ENCODE results near the gene PDGFA. TPM values are rescaled to one million over a fixed set of nuclear protein-coding genes. Genes with fewer than 3 reads are reported as not detected.

The PDGFA gene
- total RNA-seq, 1 donor from 2014 or later, result 78.8 TPM

- Mint-ChIP-seq H3K4me3 (no peak overlapping the region), H3K27ac (peak overlapping the region; percentile 79), H3K36me3 (no peaks in the 10 kb centered on the region), H3K9me3 (peaks cover 12% of the 10 kb centered on the region), H3K27me3 (ENCODE audit: low read depth) (no peaks in the 10 kb centered on the region), H3K4me1 (peaks cover 40% of the 10 kb centered on the region)
- no peak for TF ChIP-seq CTCF (IDR thresholded peaks at IDR 0.05; ENCODE audit: unreplicated experiment)
- DNase-seq (ENCODE audit: low spot score in 2 of 2, unreplicated experiment in 2 of 2), result peak in 1 of 2 experiments; percentile 39
Measured at GRCh38 chr7:468681-469562, 50.7 kb downstream of the PDGFA start.

- Mint-ChIP-seq H3K9me3 (peaks cover 12% of the 10 kb centered on the region), H3K4me1 (peaks cover 40% of the 10 kb centered on the region), H3K36me3 (no peaks in the 10 kb centered on the region), H3K4me3 (no peak overlapping the region), H3K27ac (peak overlapping the region; percentile 3), H3K27me3 (ENCODE audit: low read depth) (no peaks in the 10 kb centered on the region)
- TF ChIP-seq CTCF (IDR thresholded peaks at IDR 0.05; ENCODE audit: unreplicated experiment), result no peak
- no peak for DNase-seq (ENCODE audit: low spot score in 2 of 2, unreplicated experiment in 2 of 2)
Measured at GRCh38 chr7:467856-468545, 51.6 kb downstream of the PDGFA start.

- Mint-ChIP-seq H3K9me3 (peaks cover 12% of the 10 kb centered on the region), H3K36me3 (no peaks in the 10 kb centered on the region), H3K4me1 (peaks cover 40% of the 10 kb centered on the region), H3K4me3 (no peak overlapping the region), H3K27ac (no peak overlapping the region), H3K27me3 (ENCODE audit: low read depth) (no peaks in the 10 kb centered on the region)
- DNase-seq (ENCODE audit: low spot score in 2 of 2, unreplicated experiment in 2 of 2), result no peak
- no peak for TF ChIP-seq CTCF (IDR thresholded peaks at IDR 0.05; ENCODE audit: unreplicated experiment)
Measured at GRCh38 chr7:467393-467828, 52.2 kb downstream of the PDGFA start.

- TF ChIP-seq CTCF (IDR thresholded peaks at IDR 0.05; ENCODE audit: unreplicated experiment), result no peak
- peak in 1 of 2 experiments; percentile 36 for DNase-seq (ENCODE audit: low spot score in 2 of 2, unreplicated experiment in 2 of 2)
- no peaks in the 10 kb centered on the region for H3K36me3 Mint-ChIP-seq
- no peak overlapping the region for H3K4me3 Mint-ChIP-seq
- H3K9me3 Mint-ChIP-seq, result peaks cover 12% of the 10 kb centered on the region
- H3K27ac Mint-ChIP-seq, result no peak overlapping the region
- peaks cover 36% of the 10 kb centered on the region for H3K4me1 Mint-ChIP-seq
- no peaks in the 10 kb centered on the region for H3K27me3 Mint-ChIP-seq (ENCODE audit: low read depth)
Measured at GRCh38 chr7:466465-467191, 53.0 kb downstream of the PDGFA start.

GRCh38 chr7:465710-466400 lies 53.8 kb downstream of the PDGFA start:
- DNase-seq (ENCODE audit: low spot score in 2 of 2, unreplicated experiment in 2 of 2), result peak in 1 of 2 experiments; percentile 17
- Mint-ChIP-seq H3K9me3 (peaks cover 12% of the 10 kb centered on the region), H3K27ac (peak overlapping the region; percentile 92), H3K27me3 (ENCODE audit: low read depth) (no peaks in the 10 kb centered on the region), H3K4me1 (peaks cover 38% of the 10 kb centered on the region), H3K4me3 (no peak overlapping the region), H3K36me3 (no peaks in the 10 kb centered on the region)
- TF ChIP-seq CTCF (IDR thresholded peaks at IDR 0.05; ENCODE audit: unreplicated experiment), result no peak

Data from mesothelial cell of epicardium (in vitro differentiated cells).